HepG2 (cell line): ENCODE results near the gene SLTM. TPM values are rescaled to one million over a fixed set of nuclear protein-coding genes. Genes with fewer than 3 reads are reported as not detected.

Experiments used
- BRCA1 ChIP-seq: sonication (generic); formaldehyde crosslinking; IDR thresholded peaks from 2 replicates; pipeline ENCODE4 v1.4.0; 2020; ENCODE audit warnings: missing genetic modification reagents
- CC2D1A ChIP-seq: sonication (generic); formaldehyde crosslinking; IDR thresholded peaks from 2 replicates; pipeline ENCODE4 v1.8.1; 2023; ENCODE audit warnings: mild to moderate bottlenecking, missing genetic modification reagents
- FOSL2 ChIP-seq: sonication (generic); formaldehyde crosslinking; IDR thresholded peaks from 2 replicates; pipeline ENCODE4 v1.4.0; 2020; ENCODE audit warnings: missing genetic modification reagents
- GTF2F1 ChIP-seq: fragments of 150-350 bp; IDR thresholded peaks from 2 replicates; pipeline ENCODE4 v1.6.1; 2014; ENCODE audit warnings: low read length
- HNF4A ChIP-seq: sonication (generic); formaldehyde crosslinking; IDR thresholded peaks from 2 replicates; pipeline ENCODE4 v1.4.0; 2020; ENCODE audit warnings: missing genetic modification reagents
- KAT2B ChIP-seq: fragments of 150-350 bp; IDR thresholded peaks from 2 replicates; pipeline ENCODE4 v1.6.1; 2014; ENCODE audit warnings: low read depth, low read length, borderline replicate concordance
- MTA3 ChIP-seq: sonication (generic); formaldehyde crosslinking; IDR thresholded peaks from 2 replicates; pipeline ENCODE4 v1.4.0; 2020; ENCODE audit warnings: missing genetic modification reagents
- NFIC ChIP-seq: IDR thresholded peaks from 2 replicates; pipeline ENCODE4 v1.6.1; 2012; ENCODE audit warnings: mild to moderate bottlenecking, low read length, inconsistent platforms
- NFYC ChIP-seq: IDR thresholded peaks from 2 replicates; pipeline ENCODE4 v1.6.1; 2016; ENCODE audit warnings: missing genetic modification reagents, missing compliant biosample characterization
- POGZ ChIP-seq: sonication (generic); formaldehyde crosslinking; IDR thresholded peaks from 2 replicates; pipeline ENCODE4 v1.4.0; 2020; ENCODE audit warnings: mild to moderate bottlenecking, missing genetic modification reagents
- POLR2G ChIP-seq: fragments of 200-400 bp; formaldehyde crosslinking; IDR thresholded peaks from 2 replicates; pipeline ENCODE4 v1.6.1; 2018; ENCODE audit warnings: mild to moderate bottlenecking, low read depth, low read length, moderate library complexity
- RFX3 ChIP-seq: IDR thresholded peaks from 2 replicates; pipeline ENCODE4 v1.6.1; 2016; ENCODE audit warnings: missing biosample characterization, missing genetic modification reagents
- SOX5 ChIP-seq: IDR thresholded peaks from 2 replicates; pipeline ENCODE4 v1.6.1; 2016; ENCODE audit warnings: borderline replicate concordance
- STAT5B ChIP-seq: sonication (generic); formaldehyde crosslinking; IDR thresholded peaks from 2 replicates; pipeline ENCODE4 v1.4.0; 2020; ENCODE audit warnings: missing genetic modification reagents
- TBL1XR1 ChIP-seq: fragments of 150-350 bp; IDR thresholded peaks from 2 replicates; pipeline ENCODE4 v1.6.1; 2014; ENCODE audit warnings: borderline replicate concordance, low read length; ENCODE audit not compliant: partially characterized antibody
- TBX2 ChIP-seq: sonication (generic); formaldehyde crosslinking; IDR thresholded peaks from 2 replicates; pipeline ENCODE4 v1.5.0; 2020; ENCODE audit warnings: missing genetic modification reagents, mild to moderate bottlenecking, borderline replicate concordance
- TCF7 ChIP-seq: sonication (generic); IDR thresholded peaks from 2 replicates; pipeline ENCODE4 v1.6.1; 2016; ENCODE audit warnings: antibody characterized with exemption, low read depth
- XBP1 ChIP-seq: sonication (generic); formaldehyde crosslinking; IDR thresholded peaks from 2 replicates; pipeline ENCODE4 v1.5.0; 2020; ENCODE audit warnings: missing genetic modification reagents
- ZNF503 ChIP-seq: sonication (generic); formaldehyde crosslinking; IDR thresholded peaks from 2 replicates; pipeline ENCODE4 v1.4.0; 2020; ENCODE audit warnings: missing genetic modification reagents
- ZNF547 ChIP-seq: sonication (generic); formaldehyde crosslinking; IDR thresholded peaks from 2 replicates; pipeline ENCODE4 v1.5.1; 2020; ENCODE audit warnings: mild to moderate bottlenecking, missing genetic modification reagents
- ZNF782 ChIP-seq: sonication (generic); formaldehyde crosslinking; IDR thresholded peaks from 2 replicates; pipeline ENCODE4 v1.4.0; 2020; ENCODE audit warnings: missing genetic modification reagents, mild to moderate bottlenecking, borderline replicate concordance
- ZSCAN12 ChIP-seq: sonication (generic); formaldehyde crosslinking; IDR thresholded peaks from 2 replicates; pipeline ENCODE4 v1.9.0; 2021; ENCODE audit warnings: mild to moderate bottlenecking, missing genetic modification reagents
- polyA plus RNA-seq, 8 experiments: library from polyadenylated mRNA; depleted of rRNA in 3 of 8; stranded (reverse) in 7 of 8; unstranded in 1 of 8; fragments of >200 nt; fragmentation: Illumina TruSeq in 4 of 8; extraction: Trizol in 4 of 8; gene quantifications; 2 replicates each; pipeline versions ENCODE4 v1.2.1 to v1.2.3, GENCODE V29; 2011 to 2016; ENCODE audit warnings: low read depth in 4 of 8, missing spikeins in 1 of 8, mixed read lengths in 1 of 8; ENCODE audit not compliant: insufficient read depth in 1 of 8
- total RNA-seq, 5 experiments: library from RNA; depleted of rRNA; stranded (reverse); fragments of >200 nt; fragmentation: Illumina TruSeq; extraction: Trizol; gene quantifications; 2 replicates each; pipeline ENCODE4 v1.2.3, GENCODE V29; 2016; ENCODE audit warnings: low read depth in 1 of 5
- TF ChIP-seq, protein P1 (sequence below): sonication (generic); IDR thresholded peaks from 2 replicates; pipeline ENCODE4 v1.6.1; 2016; ENCODE audit warnings: low read depth, borderline replicate concordance
- TF ChIP-seq, protein P2 (sequence below): sonication (generic); formaldehyde crosslinking; IDR thresholded peaks from 2 replicates; pipeline ENCODE4 v1.4.0; 2020; ENCODE audit warnings: missing genetic modification reagents, mild to moderate bottlenecking, borderline replicate concordance
- TF ChIP-seq, protein P3 (sequence below): sonication (generic); formaldehyde crosslinking; IDR thresholded peaks from 2 replicates; pipeline ENCODE4 v1.4.0; 2020; ENCODE audit warnings: missing genetic modification reagents

Gene SLTM
- total and polyA plus RNA-seq, 2 of the 13 experiments (the other 11 are each of a cell fraction or from before 2014, with no cell fraction given) = 22.0 to 64.2 TPM

GRCh38 chr15:58933281-58934113 is at the start of gene SLTM (continued):
- TF ChIP-seq ZNF503 (peak; percentile 70; the same call in 1 of the 2 replicates), XBP1 (CRISPR knock-in tag) (peak; percentile 76; the same call in 1 of the 2 replicates), TBX2 (peak; percentile 67), NFYC (CRISPR knock-in tag) (0 out of 2 replicates have a peak, but pooled peaks have one; percentile 10), SOX5 (peak; percentile 8; the same call in 1 of the 2 replicates), KAT2B (no peak), CC2D1A (CRISPR knock-in tag) (no peak), GTF2F1 (no peak), POLR2G (peak; percentile 98), STAT5B (CRISPR knock-in tag) (no peak), ZNF547 (CRISPR knock-in tag) (peak; percentile 73; the same call in 1 of the 2 replicates), RFX3 (CRISPR knock-in tag) (no peak), NFIC (no peak), ZNF782 (CRISPR knock-in tag) (no peak; the same call in 1 of the 2 replicates), BRCA1 (CRISPR knock-in tag) (peak; percentile 70; the same call in 1 of the 2 replicates), HNF4A (CRISPR knock-in tag) (no peak), FOSL2 (CRISPR knock-in tag) (0 out of 2 replicates have a peak, but pooled peaks have one; percentile 20), POGZ (CRISPR knock-in tag) (no peak), MTA3 (CRISPR knock-in tag) (no peak), TCF7 (no peak), ZSCAN12 (CRISPR knock-in tag) (peak; percentile 59), TBL1XR1 (no peak)
- TF ChIP-seq, protein P1, sequence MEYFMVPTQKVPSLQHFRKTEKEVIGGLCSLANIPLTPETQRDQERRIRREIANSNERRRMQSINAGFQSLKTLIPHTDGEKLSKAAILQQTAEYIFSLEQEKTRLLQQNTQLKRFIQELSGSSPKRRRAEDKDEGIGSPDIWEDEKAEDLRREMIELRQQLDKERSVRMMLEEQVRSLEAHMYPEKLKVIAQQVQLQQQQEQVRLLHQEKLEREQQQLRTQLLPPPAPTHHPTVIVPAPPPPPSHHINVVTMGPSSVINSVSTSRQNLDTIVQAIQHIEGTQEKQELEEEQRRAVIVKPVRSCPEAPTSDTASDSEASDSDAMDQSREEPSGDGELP = no peak
- TF ChIP-seq, protein P2, sequence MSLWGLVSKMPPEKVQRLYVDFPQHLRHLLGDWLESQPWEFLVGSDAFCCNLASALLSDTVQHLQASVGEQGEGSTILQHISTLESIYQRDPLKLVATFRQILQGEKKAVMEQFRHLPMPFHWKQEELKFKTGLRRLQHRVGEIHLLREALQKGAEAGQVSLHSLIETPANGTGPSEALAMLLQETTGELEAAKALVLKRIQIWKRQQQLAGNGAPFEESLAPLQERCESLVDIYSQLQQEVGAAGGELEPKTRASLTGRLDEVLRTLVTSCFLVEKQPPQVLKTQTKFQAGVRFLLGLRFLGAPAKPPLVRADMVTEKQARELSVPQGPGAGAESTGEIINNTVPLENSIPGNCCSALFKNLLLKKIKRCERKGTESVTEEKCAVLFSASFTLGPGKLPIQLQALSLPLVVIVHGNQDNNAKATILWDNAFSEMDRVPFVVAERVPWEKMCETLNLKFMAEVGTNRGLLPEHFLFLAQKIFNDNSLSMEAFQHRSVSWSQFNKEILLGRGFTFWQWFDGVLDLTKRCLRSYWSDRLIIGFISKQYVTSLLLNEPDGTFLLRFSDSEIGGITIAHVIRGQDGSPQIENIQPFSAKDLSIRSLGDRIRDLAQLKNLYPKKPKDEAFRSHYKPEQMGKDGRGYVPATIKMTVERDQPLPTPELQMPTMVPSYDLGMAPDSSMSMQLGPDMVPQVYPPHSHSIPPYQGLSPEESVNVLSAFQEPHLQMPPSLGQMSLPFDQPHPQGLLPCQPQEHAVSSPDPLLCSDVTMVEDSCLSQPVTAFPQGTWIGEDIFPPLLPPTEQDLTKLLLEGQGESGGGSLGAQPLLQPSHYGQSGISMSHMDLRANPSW (CRISPR knock-in tag) = no peak
- TF ChIP-seq, protein P3, sequence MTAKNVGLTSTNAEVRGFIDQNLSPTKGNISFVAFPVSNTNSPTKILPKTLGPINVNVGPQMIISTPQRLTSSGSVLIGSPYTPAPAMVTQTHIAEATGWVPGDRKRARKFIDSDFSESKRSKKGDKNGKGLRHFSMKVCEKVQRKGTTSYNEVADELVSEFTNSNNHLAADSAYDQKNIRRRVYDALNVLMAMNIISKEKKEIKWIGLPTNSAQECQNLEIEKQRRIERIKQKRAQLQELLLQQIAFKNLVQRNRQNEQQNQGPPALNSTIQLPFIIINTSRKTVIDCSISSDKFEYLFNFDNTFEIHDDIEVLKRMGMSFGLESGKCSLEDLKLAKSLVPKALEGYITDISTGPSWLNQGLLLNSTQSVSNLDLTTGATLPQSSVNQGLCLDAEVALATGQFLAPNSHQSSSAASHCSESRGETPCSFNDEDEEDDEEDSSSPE = peak; percentile 70
